ENCODE data around the gene CLEC2L.

- no peak for TF ChIP-seq CTCF (conservative IDR thresholded peaks at IDR 0.05)
- TF ChIP-seq EZH2 (IDR thresholded peaks at IDR 0.05; ENCODE audit: low read depth): no peak
Measured at GRCh38 chr7:139540203-139540602, 16.7 kb downstream of the CLEC2L start.

Data from PC-9 (cell line).